Measurements from ENCODE around the gene EEF1E1.

EEF1E1 gene

DNA sequence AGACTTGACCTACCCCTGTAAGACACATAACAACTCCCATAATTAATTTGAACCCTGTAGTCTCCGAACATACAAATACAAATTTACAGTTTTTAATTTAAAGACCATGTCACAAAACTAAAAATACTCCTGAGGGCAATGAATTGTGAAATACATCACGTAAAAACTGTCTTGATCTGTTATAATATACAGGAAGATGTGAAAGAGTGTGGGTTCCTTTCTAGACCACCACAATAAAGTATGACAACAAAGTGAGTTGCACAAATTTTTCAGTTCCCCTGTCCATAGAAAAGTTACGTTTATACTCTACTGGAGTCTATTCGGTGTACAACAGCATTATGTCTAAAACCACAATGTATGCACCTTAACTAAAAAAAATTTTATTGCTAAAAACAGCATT lies 27.2 kb downstream of the EEF1E1 start (continued):
- TF ChIP-seq, protein P1, sequence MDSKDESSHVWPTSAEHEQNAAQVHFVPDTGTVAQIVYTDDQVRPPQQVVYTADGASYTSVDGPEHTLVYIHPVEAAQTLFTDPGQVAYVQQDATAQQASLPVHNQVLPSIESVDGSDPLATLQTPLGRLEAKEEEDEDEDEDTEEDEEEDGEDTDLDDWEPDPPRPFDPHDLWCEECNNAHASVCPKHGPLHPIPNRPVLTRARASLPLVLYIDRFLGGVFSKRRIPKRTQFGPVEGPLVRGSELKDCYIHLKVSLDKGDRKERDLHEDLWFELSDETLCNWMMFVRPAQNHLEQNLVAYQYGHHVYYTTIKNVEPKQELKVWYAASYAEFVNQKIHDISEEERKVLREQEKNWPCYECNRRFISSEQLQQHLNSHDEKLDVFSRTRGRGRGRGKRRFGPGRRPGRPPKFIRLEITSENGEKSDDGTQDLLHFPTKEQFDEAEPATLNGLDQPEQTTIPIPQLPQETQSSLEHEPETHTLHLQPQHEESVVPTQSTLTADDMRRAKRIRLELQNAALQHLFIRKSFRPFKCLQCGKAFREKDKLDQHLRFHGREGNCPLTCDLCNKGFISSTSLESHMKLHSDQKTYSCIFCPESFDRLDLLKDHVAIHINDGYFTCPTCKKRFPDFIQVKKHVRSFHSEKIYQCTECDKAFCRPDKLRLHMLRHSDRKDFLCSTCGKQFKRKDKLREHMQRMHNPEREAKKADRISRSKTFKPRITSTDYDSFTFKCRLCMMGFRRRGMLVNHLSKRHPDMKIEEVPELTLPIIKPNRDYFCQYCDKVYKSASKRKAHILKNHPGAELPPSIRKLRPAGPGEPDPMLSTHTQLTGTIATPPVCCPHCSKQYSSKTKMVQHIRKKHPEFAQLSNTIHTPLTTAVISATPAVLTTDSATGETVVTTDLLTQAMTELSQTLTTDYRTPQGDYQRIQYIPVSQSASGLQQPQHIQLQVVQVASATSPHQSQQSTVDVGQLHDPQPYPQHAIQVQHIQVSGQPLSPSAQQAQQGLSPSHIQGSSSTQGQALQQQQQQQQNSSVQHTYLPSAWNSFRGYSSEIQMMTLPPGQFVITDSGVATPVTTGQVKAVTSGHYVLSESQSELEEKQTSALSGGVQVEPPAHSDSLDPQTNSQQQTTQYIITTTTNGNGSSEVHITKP (tag by site-specific recombination; IDR thresholded peaks at IDR 0.05), result no peak
- no peak for TF ChIP-seq HOXD13 (CRISPR knock-in tag; IDR thresholded peaks at IDR 0.05; ENCODE audit: borderline replicate concordance)
- no peak for TF ChIP-seq ZNF148 (tag by site-specific recombination; IDR thresholded peaks at IDR 0.05; ENCODE audit: borderline replicate concordance)

DNA sequence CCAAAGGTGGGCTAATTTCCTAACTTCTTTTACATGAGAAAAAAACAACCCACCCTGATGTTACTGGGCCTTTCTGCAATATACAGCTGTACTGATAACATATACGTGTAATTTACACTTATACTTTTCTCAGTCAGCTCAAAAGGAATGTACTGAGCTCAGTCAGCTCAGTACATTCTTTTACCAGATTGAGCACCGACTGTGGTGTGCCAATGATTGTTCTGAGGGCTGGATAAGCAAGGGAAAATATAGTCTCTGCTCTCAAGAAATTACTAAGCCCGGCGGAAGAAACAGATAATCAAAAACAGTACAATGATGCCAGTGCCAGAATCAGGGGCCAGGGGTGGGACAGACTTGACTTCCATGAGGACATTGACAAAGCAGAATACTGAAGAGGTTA lies 28.1 kb downstream of the EEF1E1 start:
- TF ChIP-seq ZNF221 (tag by site-specific recombination; IDR thresholded peaks at IDR 0.05; ENCODE audit: borderline replicate concordance), result no peak
- no peak for TF ChIP-seq GLIS1 (tag by site-specific recombination; IDR thresholded peaks at IDR 0.05)
- POLR2A ChIA-PET, result interaction anchor here (1.0 kb wide), 1 partner anchor 28 kb away, joined by 4 read pairs; the partner anchor contains the start of gene EEF1E1

GRCh38 chr6:8073758-8074157 lies 28.6 kb downstream of the EEF1E1 start:
- Histone ChIP-seq H3K4me1 (ENCODE audit: control insufficient read depth, insufficient read depth, low read length) (no peaks in the 10 kb centered on the region), H3K9me3 (ENCODE audit: control insufficient read depth, insufficient read depth, low read depth, low read length) (no peaks in the 10 kb centered on the region), H3K36me3 (ENCODE audit: control insufficient read depth in 2 of 2, insufficient read depth in 1 of 2, low read length in 2 of 2) (peaks cover 0 to 4% of the 10 kb centered on the region in 2 experiments; a peak in 1 of 3 replicates), H3K4me3 (ENCODE audit: low read depth, low read length) (no peak overlapping the region), H3K27ac (ENCODE audit: extremely low read depth, low read depth, low read length) (no peak overlapping the region)
- POLR2A ChIA-PET, result interaction anchor here (1.0 kb wide), 1 partner anchor 29 kb away, joined by 4 read pairs; the partner anchor contains the start of gene EEF1E1
- TF ChIP-seq ZNF76 (tag by site-specific recombination; IDR thresholded peaks at IDR 0.05; ENCODE audit: borderline replicate concordance, low read depth) (no peak), ZBTB17 (tag by site-specific recombination; IDR thresholded peaks at IDR 0.05) (no peak), ZNF530 (tag by site-specific recombination; IDR thresholded peaks at IDR 0.05; ENCODE audit: low read depth) (no peak), MYNN (tag by site-specific recombination; IDR thresholded peaks at IDR 0.05; ENCODE audit: borderline replicate concordance) (no peak), ZNF140 (tag by site-specific recombination; IDR thresholded peaks at IDR 0.05) (no peak)
- TF ChIP-seq, protein P2, sequence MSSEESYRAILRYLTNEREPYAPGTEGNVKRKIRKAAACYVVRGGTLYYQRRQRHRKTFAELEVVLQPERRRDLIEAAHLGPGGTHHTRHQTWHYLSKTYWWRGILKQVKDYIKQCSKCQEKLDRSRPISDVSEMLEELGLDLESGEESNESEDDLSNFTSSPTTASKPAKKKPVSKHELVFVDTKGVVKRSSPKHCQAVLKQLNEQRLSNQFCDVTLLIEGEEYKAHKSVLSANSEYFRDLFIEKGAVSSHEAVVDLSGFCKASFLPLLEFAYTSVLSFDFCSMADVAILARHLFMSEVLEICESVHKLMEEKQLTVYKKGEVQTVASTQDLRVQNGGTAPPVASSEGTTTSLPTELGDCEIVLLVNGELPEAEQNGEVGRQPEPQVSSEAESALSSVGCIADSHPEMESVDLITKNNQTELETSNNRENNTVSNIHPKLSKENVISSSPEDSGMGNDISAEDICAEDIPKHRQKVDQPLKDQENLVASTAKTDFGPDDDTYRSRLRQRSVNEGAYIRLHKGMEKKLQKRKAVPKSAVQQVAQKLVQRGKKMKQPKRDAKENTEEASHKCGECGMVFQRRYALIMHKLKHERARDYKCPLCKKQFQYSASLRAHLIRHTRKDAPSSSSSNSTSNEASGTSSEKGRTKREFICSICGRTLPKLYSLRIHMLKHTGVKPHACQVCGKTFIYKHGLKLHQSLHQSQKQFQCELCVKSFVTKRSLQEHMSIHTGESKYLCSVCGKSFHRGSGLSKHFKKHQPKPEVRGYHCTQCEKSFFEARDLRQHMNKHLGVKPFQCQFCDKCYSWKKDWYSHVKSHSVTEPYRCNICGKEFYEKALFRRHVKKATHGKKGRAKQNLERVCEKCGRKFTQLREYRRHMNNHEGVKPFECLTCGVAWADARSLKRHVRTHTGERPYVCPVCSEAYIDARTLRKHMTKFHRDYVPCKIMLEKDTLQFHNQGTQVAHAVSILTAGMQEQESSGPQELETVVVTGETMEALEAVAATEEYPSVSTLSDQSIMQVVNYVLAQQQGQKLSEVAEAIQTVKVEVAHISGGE (tag by site-specific recombination; conservative IDR thresholded peaks at IDR 0.05; ENCODE audit: low read depth), result no peak
- TF ChIP-seq, protein P3, sequence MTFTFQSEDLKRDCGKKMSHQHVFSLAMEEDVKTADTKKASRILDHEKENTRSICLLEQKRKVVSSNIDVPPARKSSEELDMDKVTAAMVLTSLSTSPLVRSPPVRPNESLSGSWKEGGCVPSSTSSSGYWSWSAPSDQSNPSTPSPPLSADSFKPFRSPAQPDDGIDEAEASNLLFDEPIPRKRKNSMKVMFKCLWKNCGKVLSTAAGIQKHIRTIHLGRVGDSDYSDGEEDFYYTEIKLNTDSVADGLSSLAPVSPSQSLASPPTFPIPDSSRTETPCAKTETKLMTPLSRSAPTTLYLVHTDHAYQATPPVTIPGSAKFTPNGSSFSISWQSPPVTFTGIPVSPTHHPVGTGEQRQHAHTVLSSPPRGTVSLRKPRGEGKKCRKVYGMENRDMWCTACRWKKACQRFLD (tag by site-specific recombination; IDR thresholded peaks at IDR 0.05), result no peak
- CTCF ChIA-PET, result interaction anchor here (0.6 to 1.3 kb wide), 3 partner anchors 9 to 350 kb away, joined by 3 to 4 read pairs (median 3); no protein-coding TSS in a partner anchor

More for the DNA sequence above, 28.1 kb downstream of the EEF1E1 start:
- CTCF ChIA-PET, result interaction anchor here (1.3 kb wide), 1 partner anchor 9 kb away, joined by 4 read pairs; no protein-coding TSS in a partner anchor
- H3K4me3 ChIP-seq (ENCODE audit: low read depth, low read length), result no peak overlapping the region
- no peak overlapping the region for H3K27ac ChIP-seq (ENCODE audit: extremely low read depth, low read depth, low read length)
- H3K36me3 ChIP-seq (ENCODE audit: control insufficient read depth in 2 of 2, insufficient read depth in 1 of 2, low read length in 2 of 2), result peaks cover 2 to 6% of the 10 kb centered on the region in 2 experiments; a peak in 2 of 3 replicates
- H3K9me3 ChIP-seq (ENCODE audit: control insufficient read depth, insufficient read depth, low read depth, low read length), result no peaks in the 10 kb centered on the region
- no peaks in the 10 kb centered on the region for H3K4me1 ChIP-seq (ENCODE audit: control insufficient read depth, insufficient read depth, low read length)
